ENCODE measurements around the gene PCDHGA10.

DNA sequence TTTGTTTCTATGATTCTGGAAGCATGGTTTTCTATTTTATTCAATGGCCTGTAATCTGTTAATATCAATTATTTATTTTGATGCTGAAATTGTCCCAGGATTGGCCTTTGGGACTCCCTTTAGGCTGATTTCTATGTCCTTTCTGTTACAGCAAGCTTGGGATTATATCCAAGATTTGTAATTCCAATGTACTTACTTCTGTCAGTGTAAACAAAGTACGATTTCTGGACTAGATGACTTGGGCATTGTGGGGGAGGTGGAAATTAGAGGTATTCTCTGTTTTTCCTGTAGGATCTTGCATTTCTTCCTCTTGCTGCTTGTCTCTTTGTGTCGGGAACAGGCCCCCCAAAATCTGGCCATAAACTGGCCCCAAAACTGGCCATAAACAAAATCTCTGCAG, 21.2 kb downstream of the PCDHGA10 start:
- TF ChIP-seq CTBP1 (IDR thresholded peaks at IDR 0.05; ENCODE audit: borderline replicate concordance) (no peak), FOXA1 (IDR thresholded peaks at IDR 0.05) (no peak), BHLHE40 (IDR thresholded peaks at IDR 0.05; ENCODE audit: borderline replicate concordance) (no peak), SP1 (IDR thresholded peaks at IDR 0.05) (no peak), FOXM1 (IDR thresholded peaks at IDR 0.05; ENCODE audit: borderline replicate concordance) (no peak), SUZ12 (IDR thresholded peaks at IDR 0.05) (no peak), HDGF (IDR thresholded peaks at IDR 0.05; ENCODE audit: borderline replicate concordance) (no peak), L3MBTL2 (conservative IDR thresholded peaks at IDR 0.05) (no peak), ARNT (IDR thresholded peaks at IDR 0.05) (no peak), ZNF384 (IDR thresholded peaks at IDR 0.05) (no peak)
- TF ChIP-seq, protein P1, sequence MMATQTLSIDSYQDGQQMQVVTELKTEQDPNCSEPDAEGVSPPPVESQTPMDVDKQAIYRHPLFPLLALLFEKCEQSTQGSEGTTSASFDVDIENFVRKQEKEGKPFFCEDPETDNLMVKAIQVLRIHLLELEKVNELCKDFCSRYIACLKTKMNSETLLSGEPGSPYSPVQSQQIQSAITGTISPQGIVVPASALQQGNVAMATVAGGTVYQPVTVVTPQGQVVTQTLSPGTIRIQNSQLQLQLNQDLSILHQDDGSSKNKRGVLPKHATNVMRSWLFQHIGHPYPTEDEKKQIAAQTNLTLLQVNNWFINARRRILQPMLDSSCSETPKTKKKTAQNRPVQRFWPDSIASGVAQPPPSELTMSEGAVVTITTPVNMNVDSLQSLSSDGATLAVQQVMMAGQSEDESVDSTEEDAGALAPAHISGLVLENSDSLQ (IDR thresholded peaks at IDR 0.05), result no peak

Data from HEK293T (cell line).